Ishikawa (cell line): Measurements from ENCODE around the gene KRI1.

Experiments used
- CEBPB ChIP-seq: IDR thresholded peaks from 2 replicates; pipeline ENCODE4 v1.6.1; 2012
- CREB1 ChIP-seq: IDR thresholded peaks from 2 replicates; pipeline ENCODE4 v1.6.1; 2012; ENCODE audit warnings: low read depth
- EGR1 ChIP-seq: IDR thresholded peaks from 2 replicates; pipeline ENCODE4 v1.6.1; 2012
- EP300 ChIP-seq: IDR thresholded peaks from 2 replicates; pipeline ENCODE4 v1.6.1; 2012; ENCODE audit warnings: borderline replicate concordance
- FOXM1 ChIP-seq: IDR thresholded peaks from 2 replicates; pipeline ENCODE4 v1.6.1; 2012; ENCODE audit warnings: low read depth, borderline replicate concordance
- MAX ChIP-seq: IDR thresholded peaks from 2 replicates; pipeline ENCODE4 v1.6.1; 2012
- NFIC ChIP-seq: IDR thresholded peaks from 2 replicates; pipeline ENCODE4 v1.6.1; 2012
- RAD21 ChIP-seq: IDR thresholded peaks from 2 replicates; pipeline ENCODE4 v1.6.1; 2012; ENCODE audit warnings: low read depth
- TAF1 ChIP-seq: IDR thresholded peaks from 2 replicates; pipeline ENCODE4 v1.6.1; 2012; ENCODE audit warnings: low read depth, mild to moderate bottlenecking
- TCF12 ChIP-seq: IDR thresholded peaks from 2 replicates; pipeline ENCODE4 v1.6.1; 2012; ENCODE audit warnings: low read depth
- TEAD4 ChIP-seq: IDR thresholded peaks from 2 replicates; pipeline ENCODE4 v1.6.1; 2012
- YY1 ChIP-seq: IDR thresholded peaks from 2 replicates; pipeline ENCODE4 v1.6.1; 2012; ENCODE audit warnings: low read depth
- ZBTB7A ChIP-seq: IDR thresholded peaks from 2 replicates; pipeline ENCODE4 v1.6.1; 2012; ENCODE audit warnings: low read depth
- TF ChIP-seq, protein P1 (sequence below): IDR thresholded peaks from 2 replicates; pipeline ENCODE4 v1.6.1; 2012
- TF ChIP-seq, protein P2 (sequence below): IDR thresholded peaks from 2 replicates; pipeline ENCODE4 v1.6.1; 2012; ENCODE audit warnings: low read depth, mild to moderate bottlenecking

The KRI1 gene

GRCh38 chr19:10601999-10602329, 36.2 kb upstream of the KRI1 start:
- TF ChIP-seq ZBTB7A, result no peak
- TF ChIP-seq EP300, result no peak
- TF ChIP-seq RAD21, result no peak
- no peak for TF ChIP-seq TEAD4
- TF ChIP-seq, protein P1, sequence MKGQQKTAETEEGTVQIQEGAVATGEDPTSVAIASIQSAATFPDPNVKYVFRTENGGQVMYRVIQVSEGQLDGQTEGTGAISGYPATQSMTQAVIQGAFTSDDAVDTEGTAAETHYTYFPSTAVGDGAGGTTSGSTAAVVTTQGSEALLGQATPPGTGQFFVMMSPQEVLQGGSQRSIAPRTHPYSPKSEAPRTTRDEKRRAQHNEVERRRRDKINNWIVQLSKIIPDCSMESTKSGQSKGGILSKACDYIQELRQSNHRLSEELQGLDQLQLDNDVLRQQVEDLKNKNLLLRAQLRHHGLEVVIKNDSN, result no peak
- TF ChIP-seq MAX, result no peak
- TF ChIP-seq TAF1, result no peak

- TF ChIP-seq CEBPB, result no peak
- TF ChIP-seq RAD21, result no peak
- no peak for TF ChIP-seq TAF1
- no peak for TF ChIP-seq EP300
- TF ChIP-seq, protein P2, sequence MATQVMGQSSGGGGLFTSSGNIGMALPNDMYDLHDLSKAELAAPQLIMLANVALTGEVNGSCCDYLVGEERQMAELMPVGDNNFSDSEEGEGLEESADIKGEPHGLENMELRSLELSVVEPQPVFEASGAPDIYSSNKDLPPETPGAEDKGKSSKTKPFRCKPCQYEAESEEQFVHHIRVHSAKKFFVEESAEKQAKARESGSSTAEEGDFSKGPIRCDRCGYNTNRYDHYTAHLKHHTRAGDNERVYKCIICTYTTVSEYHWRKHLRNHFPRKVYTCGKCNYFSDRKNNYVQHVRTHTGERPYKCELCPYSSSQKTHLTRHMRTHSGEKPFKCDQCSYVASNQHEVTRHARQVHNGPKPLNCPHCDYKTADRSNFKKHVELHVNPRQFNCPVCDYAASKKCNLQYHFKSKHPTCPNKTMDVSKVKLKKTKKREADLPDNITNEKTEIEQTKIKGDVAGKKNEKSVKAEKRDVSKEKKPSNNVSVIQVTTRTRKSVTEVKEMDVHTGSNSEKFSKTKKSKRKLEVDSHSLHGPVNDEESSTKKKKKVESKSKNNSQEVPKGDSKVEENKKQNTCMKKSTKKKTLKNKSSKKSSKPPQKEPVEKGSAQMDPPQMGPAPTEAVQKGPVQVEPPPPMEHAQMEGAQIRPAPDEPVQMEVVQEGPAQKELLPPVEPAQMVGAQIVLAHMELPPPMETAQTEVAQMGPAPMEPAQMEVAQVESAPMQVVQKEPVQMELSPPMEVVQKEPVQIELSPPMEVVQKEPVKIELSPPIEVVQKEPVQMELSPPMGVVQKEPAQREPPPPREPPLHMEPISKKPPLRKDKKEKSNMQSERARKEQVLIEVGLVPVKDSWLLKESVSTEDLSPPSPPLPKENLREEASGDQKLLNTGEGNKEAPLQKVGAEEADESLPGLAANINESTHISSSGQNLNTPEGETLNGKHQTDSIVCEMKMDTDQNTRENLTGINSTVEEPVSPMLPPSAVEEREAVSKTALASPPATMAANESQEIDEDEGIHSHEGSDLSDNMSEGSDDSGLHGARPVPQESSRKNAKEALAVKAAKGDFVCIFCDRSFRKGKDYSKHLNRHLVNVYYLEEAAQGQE, result no peak
- TF ChIP-seq TEAD4, result no peak
- no peak for TF ChIP-seq TCF12
- TF ChIP-seq, protein P1, result no peak
- TF ChIP-seq MAX, result no peak
- no peak for TF ChIP-seq FOXM1
- TF ChIP-seq YY1, result no peak
- no peak for TF ChIP-seq ZBTB7A
- TF ChIP-seq NFIC, result no peak
Measured at GRCh38 chr19:10600149-10600548, 34.3 kb upstream of the KRI1 start.

- TF ChIP-seq EP300 (no peak), RAD21 (no peak), CEBPB (no peak), MAX (no peak), NFIC (no peak), FOXM1 (no peak), TCF12 (no peak), TAF1 (no peak), EGR1 (no peak), TEAD4 (no peak), ZBTB7A (no peak), YY1 (no peak), CREB1 (no peak)
- TF ChIP-seq, protein P2, result no peak
- TF ChIP-seq, protein P1, result no peak
Measured at GRCh38 chr19:10593820-10594637, 28.2 kb upstream of the KRI1 start.

DNA sequence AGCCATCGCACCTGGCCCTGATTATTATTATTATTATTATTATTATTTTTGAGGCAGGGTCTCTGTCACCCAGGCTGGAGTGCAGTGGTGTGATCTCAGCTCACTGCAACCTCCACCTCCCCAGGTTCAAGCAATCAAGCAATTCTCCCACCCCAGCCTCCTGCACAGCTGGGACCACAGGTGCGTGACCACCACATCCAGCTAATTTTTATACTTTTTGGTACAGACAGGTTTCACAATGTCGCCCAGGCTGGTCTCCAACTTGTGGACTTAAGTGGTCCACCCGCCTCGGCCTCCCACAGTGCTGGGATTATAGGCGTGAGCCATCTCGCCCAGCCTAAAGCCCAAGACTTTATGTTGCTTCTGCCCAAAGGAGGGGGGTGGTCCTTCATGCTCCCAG, 27.3 kb upstream of the KRI1 start:
- no peak for TF ChIP-seq YY1
- TF ChIP-seq EGR1, result no peak
- TF ChIP-seq TAF1, result no peak
- no peak for TF ChIP-seq RAD21
- TF ChIP-seq, protein P2, result no peak
- TF ChIP-seq FOXM1, result no peak
- TF ChIP-seq, protein P1, result no peak
- no peak for TF ChIP-seq MAX
